Endodermal cell (in vitro differentiated cells): ENCODE results near the gene FBXL4. TPM values are rescaled to one million over a fixed set of nuclear protein-coding genes. Genes with fewer than 3 reads are reported as not detected.
A peak's percentile ranks its signal among the peaks of the same experiment; 100 is the strongest.

Experiments used
- DNase-seq: peaks from one replicate; pipeline ENCODE4 v3.0.0-alpha.2; 2017
- H3K27ac ChIP-seq: 2 replicates; pipeline ENCODE4 v1.5.1; 2013; ENCODE audit warnings: mild to moderate bottlenecking, low read depth, low read length, moderate library complexity
- H3K27me3 ChIP-seq: 2 replicates; pipeline ENCODE4 v1.6.1; 2013; ENCODE audit warnings: mild to moderate bottlenecking, low read length, moderate library complexity; ENCODE audit not compliant: insufficient read depth, control insufficient read depth, poor library complexity, severe bottlenecking
- H3K36me3 ChIP-seq: 2 replicates; pipeline ENCODE4 v1.7.0; 2013; ENCODE audit warnings: mild to moderate bottlenecking, low read length, moderate library complexity; ENCODE audit not compliant: control insufficient read depth, insufficient read depth
- H3K4me1 ChIP-seq: one replicate; pipeline ENCODE4 v1.7.0; 2013; ENCODE audit warnings: low read length; ENCODE audit not compliant: control insufficient read depth, insufficient read depth
- H3K4me3 ChIP-seq: 2 replicates; pipeline ENCODE4 v1.5.1; 2013; ENCODE audit warnings: mild to moderate bottlenecking, low read length, moderate library complexity
- H3K9ac ChIP-seq: 2 replicates; pipeline ENCODE4 v1.6.1; 2013; ENCODE audit warnings: mild to moderate bottlenecking, low read length, moderate library complexity; ENCODE audit not compliant: poor library complexity, severe bottlenecking; ENCODE audit errors: extremely low read depth
- H3K9me3 ChIP-seq: 2 replicates; pipeline ENCODE4 v1.6.1; 2013; ENCODE audit warnings: mild to moderate bottlenecking, low read length, moderate library complexity; ENCODE audit not compliant: control insufficient read depth
- H3K27ac Mint-ChIP-seq: 2 replicates; pipeline ENCODE4 v1.8.0; 2020; ENCODE audit warnings: mixed read lengths
- H3K27me3 Mint-ChIP-seq: 2 replicates; pipeline ENCODE4 v1.8.0; 2021; ENCODE audit warnings: mild to moderate bottlenecking, mixed read lengths; ENCODE audit not compliant: insufficient read depth
- H3K36me3 Mint-ChIP-seq: 2 replicates; pipeline ENCODE4 v1.8.0; 2020; ENCODE audit warnings: low read depth, mixed read lengths
- H3K4me1 Mint-ChIP-seq: 2 replicates; pipeline ENCODE4 v1.8.0; 2020; ENCODE audit warnings: mixed read lengths
- H3K4me3 Mint-ChIP-seq: 2 replicates; pipeline ENCODE4 v1.8.0; 2020; ENCODE audit warnings: mild to moderate bottlenecking, moderate library complexity, mixed read lengths
- H3K9me3 Mint-ChIP-seq: 2 replicates; pipeline ENCODE4 v1.8.0; 2020; ENCODE audit warnings: mild to moderate bottlenecking, mixed read lengths
- CTCF ChIP-seq: fragments of 200-600 bp; sonication (generic); conservative IDR thresholded peaks from 2 replicates; pipeline ENCODE4 v1.5.0; 2021; ENCODE audit warnings: antibody characterized with exemption, mild to moderate bottlenecking
- WGBS, 2 experiments: methylation state at CpG; one replicate each; pipeline versions ENCODE4 v1.1.5 to v1.1.7; 2013; ENCODE audit warnings: missing lambda C conversion rate in 2 of 2, mixed read lengths in 1 of 2; ENCODE audit not compliant: insufficient coverage in 1 of 2, insufficient read length in 1 of 2; 5-methylcytosine and 5-hydroxymethylcytosine counted together
- total RNA-seq, 2 donors: library from RNA; stranded (reverse); fragmentation: NEBNext Ultra II Directional in 1 of 2; extraction: Animal tissue kit (Norgen Biotek cat#: 25700) in 1 of 2; gene quantifications; 2 replicates in 1 of 2; 3 replicates in 1 of 2; pipeline ENCODE4 v1.2.1, GENCODE V29; 2021

FBXL4 gene
- total RNA-seq, 2 donors from 2014 or later: 14.1 to 17.4 TPM

DNA sequence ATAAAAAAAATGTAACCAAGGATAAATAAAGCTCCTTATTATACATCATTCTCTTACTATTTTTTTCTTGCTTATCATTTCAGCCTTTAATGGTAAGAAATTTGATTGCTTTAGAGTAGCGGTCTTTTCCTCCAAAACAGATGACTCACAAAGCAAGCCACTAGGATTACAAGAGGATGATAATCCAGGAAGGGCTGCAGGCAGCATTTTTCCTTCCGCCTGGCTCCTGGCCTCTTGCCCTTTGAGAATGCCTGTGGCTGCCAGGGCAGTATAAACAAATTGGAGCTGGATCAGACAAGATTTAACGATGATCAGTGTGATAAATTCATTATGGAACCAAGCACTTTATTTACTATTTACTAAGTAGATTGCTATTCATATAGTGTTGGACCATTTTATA, 9.7 kb upstream of the FBXL4 start:
- Mint-ChIP-seq H3K4me1 (no peaks in the 10 kb centered on the region), H3K9me3 (no peaks in the 10 kb centered on the region), H3K36me3 (no peaks in the 10 kb centered on the region), H3K4me3 (no peak overlapping the region), H3K27ac (no peak overlapping the region), H3K27me3 (no peaks in the 10 kb centered on the region)
- Histone ChIP-seq H3K27ac (no peak overlapping the region), H3K9me3 (no peaks in the 10 kb centered on the region), H3K36me3 (no peaks in the 10 kb centered on the region), H3K4me3 (no peak overlapping the region), H3K9ac (no peak overlapping the region), H3K27me3 (no peaks in the 10 kb centered on the region), H3K4me1 (no peaks in the 10 kb centered on the region)
- DNase-seq: no peak
- WGBS, 2 experiments: 89 to 100% methylated on average over 1 to 3 of the region's 3 CpGs
- TF ChIP-seq CTCF: no peak

- 86 to 100% methylated on average over 1 to 2 of the region's 2 CpGs for WGBS, 2 experiments
- H3K27me3 Mint-ChIP-seq: no peaks in the 10 kb centered on the region
These were observed 1.8 kb upstream of the FBXL4 start for GRCh38 chr6:98949589-98949988.

GRCh38 chr6:98946879-98947410, 801 bp downstream of the FBXL4 start:
- H3K27me3 Mint-ChIP-seq: no peaks in the 10 kb centered on the region

More at GRCh38 chr6:98949589-98949988, 1.8 kb upstream of the FBXL4 start:
- no peak for TF ChIP-seq CTCF
- Mint-ChIP-seq H3K4me1 (peaks cover 17% of the 10 kb centered on the region), H3K9me3 (no peaks in the 10 kb centered on the region), H3K4me3 (no peak overlapping the region), H3K27ac (no peak overlapping the region), H3K36me3 (no peaks in the 10 kb centered on the region)
- Histone ChIP-seq H3K4me3 (no peak overlapping the region), H3K9me3 (no peaks in the 10 kb centered on the region), H3K4me1 (peaks cover 3% of the 10 kb centered on the region), H3K27me3 (no peaks in the 10 kb centered on the region), H3K27ac (no peak overlapping the region), H3K9ac (no peak overlapping the region), H3K36me3 (no peaks in the 10 kb centered on the region)
- DNase-seq: no peak

More at GRCh38 chr6:98946879-98947410, 801 bp downstream of the FBXL4 start:
- H3K36me3 ChIP-seq: no peaks in the 10 kb centered on the region
- peak overlapping the region; percentile 94 for H3K4me3 ChIP-seq
- H3K4me1 ChIP-seq: peaks cover 3% of the 10 kb centered on the region
- Mint-ChIP-seq H3K9me3 (peaks cover 17% of the 10 kb centered on the region), H3K4me1 (peaks cover 17% of the 10 kb centered on the region), H3K4me3 (peak overlapping the region; percentile 86), H3K36me3 (peaks cover 16% of the 10 kb centered on the region), H3K27ac (peak overlapping the region; percentile 91)
- no peak for DNase-seq
- H3K9me3 ChIP-seq: peaks cover 14% of the 10 kb centered on the region
- WGBS, 2 experiments: 36 to 48% methylated on average over 3 to 9 of the region's 9 CpGs
- no peaks in the 10 kb centered on the region for H3K27me3 ChIP-seq
- peak overlapping the region; percentile 61 for H3K9ac ChIP-seq
- H3K27ac ChIP-seq: no peak overlapping the region
- TF ChIP-seq CTCF: no peak
